Measurements from ENCODE around the gene CLRN3. TPM values are rescaled to one million over a fixed set of nuclear protein-coding genes. Genes with fewer than 3 reads are reported as not detected.

Gene CLRN3
- total RNA-seq, 8 experiments from 2014 or later: not detected

- no peak for ATAC-seq (replicated peaks in 6 of 8)
- WGBS, 10 experiments: 20 to 100% (median 85%) methylated on average over 1 to 7 of the region's 10 CpGs; no CpG with 5 or more reads in 4 of the 10 experiments
- peaks cover 3 to 5% of the 10 kb centered on the region in 2 donors for H3K4me1 ChIP-seq (replicated peaks in 1 of 2)
- no peak overlapping the region for H3K4me3 ChIP-seq
- H3K27ac ChIP-seq: no peak overlapping the region
- in situ Hi-C loops (cut with MboI; ENCODE audit: low pct_unique_long_range_greater_than_20kb in 2 of 9, low sequenced_read_pairs in 9 of 9, unreplicated experiment in 9 of 9): loop anchor here in 1 of 9 experiments (10.0 kb wide), 1 partner anchor 141 kb away; no protein-coding TSS in a partner anchor
Measured at GRCh38 chr10:127855976-127856375, 36.8 kb downstream of the CLRN3 start.

GRCh38 chr10:127855591-127855881 is 37.2 kb downstream of the CLRN3 start:
- peaks cover 3 to 5% of the 10 kb centered on the region in 2 donors for H3K4me1 ChIP-seq (replicated peaks in 1 of 2)
- no peak overlapping the region for H3K27ac ChIP-seq
- no peak overlapping the region for H3K4me3 ChIP-seq
- no peak for ATAC-seq (replicated peaks in 6 of 8)
- WGBS, 10 experiments: 0% methylated on average over 1 of the region's 2 CpGs; no CpG with 5 or more reads in 9 of the 10 experiments
- in situ Hi-C loops (cut with MboI; ENCODE audit: low pct_unique_long_range_greater_than_20kb in 2 of 9, low sequenced_read_pairs in 9 of 9, unreplicated experiment in 9 of 9): loop anchor here in 1 of 9 experiments (10.0 kb wide), 1 partner anchor 141 kb away; no protein-coding TSS in a partner anchor

- 20 to 91% (median 64%) methylated on average over 3 to 7 of the region's 15 CpGs; no CpG with 5 or more reads in 4 of the 10 experiments for WGBS, 10 experiments
- Histone ChIP-seq H3K4me1 (replicated peaks in 1 of 2) (peaks cover 3 to 5% of the 10 kb centered on the region in 2 donors), H3K4me3 (no peak overlapping the region), H3K27ac (no peak overlapping the region)
- in situ Hi-C loops (cut with MboI; ENCODE audit: low pct_unique_long_range_greater_than_20kb in 2 of 9, low sequenced_read_pairs in 9 of 9, unreplicated experiment in 9 of 9): loop anchor here in 1 of 9 experiments (10.0 kb wide), 1 partner anchor 140 kb away; no protein-coding TSS in a partner anchor
- ATAC-seq (replicated peaks in 6 of 8): no peak
Measured at GRCh38 chr10:127854769-127855590, 37.8 kb downstream of the CLRN3 start.

GRCh38 chr10:127853868-127854768 is 38.6 kb downstream of the CLRN3 start:
- H3K4me3 ChIP-seq: no peak overlapping the region
- WGBS, 10 experiments: 0 to 90% (median 19%) methylated on average over 1 to 12 of the region's 19 CpGs; no CpG with 5 or more reads in 3 of the 10 experiments
- in situ Hi-C loops (cut with MboI; ENCODE audit: low pct_unique_long_range_greater_than_20kb in 2 of 9, low sequenced_read_pairs in 9 of 9, unreplicated experiment in 9 of 9): loop anchor here in 1 of 9 experiments (10.0 kb wide), 1 partner anchor 139 kb away; no protein-coding TSS in a partner anchor

GRCh38 chr10:127852456-127852855 is 40.3 kb downstream of the CLRN3 start:
- ATAC-seq (replicated peaks in 6 of 8): no peak
- 0 to 100% (median 46%) methylated on average over 1 to 6 of the region's 7 CpGs; no CpG with 5 or more reads in 2 of the 10 experiments for WGBS, 10 experiments
- Histone ChIP-seq H3K27ac (no peak overlapping the region), H3K4me3 (no peak overlapping the region), H3K4me1 (replicated peaks in 1 of 2) (peaks cover 3 to 5% of the 10 kb centered on the region in 2 donors)
- in situ Hi-C loops (cut with MboI; ENCODE audit: low pct_unique_long_range_greater_than_20kb in 2 of 9, low sequenced_read_pairs in 9 of 9, unreplicated experiment in 9 of 9): loop anchor here in 1 of 9 experiments (10.0 kb wide), 1 partner anchor 138 kb away; no protein-coding TSS in a partner anchor

More at GRCh38 chr10:127853868-127854768, 38.6 kb downstream of the CLRN3 start:
- H3K27ac ChIP-seq: no peak overlapping the region
- peaks cover 3 to 5% of the 10 kb centered on the region in 2 donors for H3K4me1 ChIP-seq (replicated peaks in 1 of 2)
- peak; percentile 89 to 99 (median 96) for ATAC-seq (replicated peaks in 6 of 8)

- H3K27ac ChIP-seq: no peak overlapping the region
- peak in 2 of 8 experiments; percentile 48 to 55 for ATAC-seq (replicated peaks in 6 of 8)
- 0 to 92% (median 37%) methylated on average over 1 to 11 of the region's 14 CpGs; no CpG with 5 or more reads in 4 of the 10 experiments for WGBS, 10 experiments
- H3K4me3 ChIP-seq: no peak overlapping the region
- in situ Hi-C loops (cut with MboI; ENCODE audit: low pct_unique_long_range_greater_than_20kb in 2 of 9, low sequenced_read_pairs in 9 of 9, unreplicated experiment in 9 of 9): loop anchor here in 1 of 9 experiments (10.0 kb wide), 1 partner anchor 137 kb away; no protein-coding TSS in a partner anchor
- peaks cover 3 to 5% of the 10 kb centered on the region in 2 donors for H3K4me1 ChIP-seq (replicated peaks in 1 of 2)
Measured at GRCh38 chr10:127851661-127852194, 41.0 kb downstream of the CLRN3 start.

- H3K4me1 ChIP-seq (replicated peaks in 1 of 2): peaks cover 3 to 5% of the 10 kb centered on the region in 2 donors
- H3K4me3 ChIP-seq: no peak overlapping the region
- WGBS, 10 experiments: 10 to 100% (median 95%) methylated on average over 2 to 6 of the region's 10 CpGs; no CpG with 5 or more reads in 7 of the 10 experiments
- no peak for ATAC-seq (replicated peaks in 6 of 8)
- no peak overlapping the region for H3K27ac ChIP-seq
- in situ Hi-C loops (cut with MboI; ENCODE audit: low pct_unique_long_range_greater_than_20kb in 2 of 9, low sequenced_read_pairs in 9 of 9, unreplicated experiment in 9 of 9): loop anchor here in 1 of 9 experiments (10.0 kb wide), 1 partner anchor 136 kb away; no protein-coding TSS in a partner anchor
Measured at GRCh38 chr10:127850944-127851343, 41.8 kb downstream of the CLRN3 start.

GRCh38 chr10:127849921-127850320 is 42.8 kb downstream of the CLRN3 start:
- Histone ChIP-seq H3K4me3 (no peak overlapping the region), H3K4me1 (replicated peaks in 1 of 2) (peaks cover 3 to 5% of the 10 kb centered on the region in 2 donors), H3K27ac (no peak overlapping the region)
- in situ Hi-C loops (cut with MboI; ENCODE audit: low pct_unique_long_range_greater_than_20kb in 2 of 9, low sequenced_read_pairs in 9 of 9, unreplicated experiment in 9 of 9): loop anchor here in 1 of 9 experiments (10.0 kb wide), 1 partner anchor 135 kb away; no protein-coding TSS in a partner anchor
- 6 to 100% (median 69%) methylated on average over 1 to 7 of the region's 8 CpGs; no CpG with 5 or more reads in 2 of the 10 experiments for WGBS, 10 experiments
- no peak for ATAC-seq (replicated peaks in 6 of 8)

- no peak overlapping the region for H3K27ac ChIP-seq
- ATAC-seq (replicated peaks in 6 of 8): no peak
- in situ Hi-C loops (cut with MboI; ENCODE audit: low pct_unique_long_range_greater_than_20kb in 2 of 9, low sequenced_read_pairs in 9 of 9, unreplicated experiment in 9 of 9): no loop called here
- no peak overlapping the region for H3K4me3 ChIP-seq
- WGBS, 10 experiments: 67 to 100% (median 91%) methylated on average over 1 to 2 of the region's 8 CpGs; no CpG with 5 or more reads in 6 of the 10 experiments
- peaks cover 3 to 5% of the 10 kb centered on the region in 2 donors for H3K4me1 ChIP-seq (replicated peaks in 1 of 2)
Measured at GRCh38 chr10:127849224-127849623, 43.5 kb downstream of the CLRN3 start.

- in situ Hi-C loops (cut with MboI; ENCODE audit: low pct_unique_long_range_greater_than_20kb in 2 of 9, low sequenced_read_pairs in 9 of 9, unreplicated experiment in 9 of 9): no loop called here
Measured at GRCh38 chr10:127848226-127848625, 44.5 kb downstream of the CLRN3 start.

GRCh38 chr10:127845756-127846155 is 47.0 kb downstream of the CLRN3 start:
- no peak for ATAC-seq (replicated peaks in 6 of 8)
- H3K27ac ChIP-seq: no peak overlapping the region
- H3K4me1 ChIP-seq (replicated peaks in 1 of 2): no peaks in the 10 kb centered on the region
- WGBS, 10 experiments: 73 to 80% methylated on average over 1 to 3 of the region's 7 CpGs; no CpG with 5 or more reads in 8 of the 10 experiments
- in situ Hi-C loops (cut with MboI; ENCODE audit: low pct_unique_long_range_greater_than_20kb in 2 of 9, low sequenced_read_pairs in 9 of 9, unreplicated experiment in 9 of 9): no loop called here
- H3K4me3 ChIP-seq: no peak overlapping the region

More at GRCh38 chr10:127848226-127848625, 44.5 kb downstream of the CLRN3 start:
- no peak overlapping the region for H3K4me3 ChIP-seq
- H3K4me1 ChIP-seq (replicated peaks in 1 of 2): peaks cover 3 to 5% of the 10 kb centered on the region in 2 donors
- no peak overlapping the region for H3K27ac ChIP-seq
- WGBS, 10 experiments: 25 to 92% methylated on average over 2 to 5 of the region's 6 CpGs; no CpG with 5 or more reads in 8 of the 10 experiments
- ATAC-seq (replicated peaks in 6 of 8): no peak

GRCh38 chr10:127840884-127841283 is 51.9 kb downstream of the CLRN3 start:
- Histone ChIP-seq H3K4me3 (no peak overlapping the region), H3K27ac (no peak overlapping the region), H3K4me1 (replicated peaks in 1 of 2) (peaks cover 0 to 7% of the 10 kb centered on the region in 2 donors)
- in situ Hi-C loops (cut with MboI; ENCODE audit: low pct_unique_long_range_greater_than_20kb in 2 of 9, low sequenced_read_pairs in 9 of 9, unreplicated experiment in 9 of 9): no loop called here
- ATAC-seq (replicated peaks in 6 of 8): no peak
- WGBS, 10 experiments: 13 to 88% (median 60%) methylated on average over 1 to 8 of the region's 13 CpGs; no CpG with 5 or more reads in 2 of the 10 experiments

Data from motor neuron (in vitro differentiated cells).